NCI-H524 (cell line): Measurements from ENCODE around the gene TMEM231.
"Not testable (repeated sequence)": the region's sequence is repeated elsewhere in the genome, so short reads cannot be mapped to it uniquely, and the experiment has no call there.

ENCODE experiments used
- DNase-seq, 2 experiments: peaks; one replicate each; lab custom pipeline; 2025; lab: John Stamatoyannopoulos, UW

TMEM231 gene

GRCh38 chr16:75566758-75567255 lies 10.8 kb upstream of the TMEM231 start:
- no peak for DNase-seq

GRCh38 chr16:75566040-75566757 lies 10.1 kb upstream of the TMEM231 start, which contains the start of gene GABARAPL2:
TSS of gene GABARAPL2 (plus strand) at chr16:75566379. CDS start at chr16:75566487, 108 bp downstream.
- DNase-seq, result peak; percentile 59 to 85

DNA sequence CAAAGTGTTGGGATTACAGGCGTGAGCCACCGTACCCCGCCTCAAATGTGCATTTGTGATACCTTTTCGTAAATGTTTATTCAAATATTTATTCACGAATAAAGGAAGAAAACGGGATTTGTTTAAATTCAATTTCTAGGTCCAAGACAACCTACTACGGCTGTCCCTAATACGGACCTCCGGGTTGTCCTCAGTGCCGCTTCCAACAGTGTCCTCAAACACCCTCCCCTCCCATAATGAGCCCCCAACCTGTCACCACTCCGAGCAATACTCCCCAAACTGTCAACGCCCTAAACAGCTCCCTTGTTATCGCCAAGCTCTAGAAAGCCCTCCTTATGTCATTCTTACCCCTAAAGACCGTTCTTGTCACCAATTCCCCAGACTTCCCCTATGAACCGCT lies 9.6 kb upstream of the TMEM231 start:
- DNase-seq, result no peak

GRCh38 chr16:75559564-75560372 lies 3.7 kb upstream of the TMEM231 start:
- DNase-seq, result no peak

GRCh38 chr16:75558846-75559401 lies 2.9 kb upstream of the TMEM231 start:
- no peak for DNase-seq

GRCh38 chr16:75556431-75556950 lies 439 bp upstream of the TMEM231 start:
- DNase-seq, result no peak

DNA sequence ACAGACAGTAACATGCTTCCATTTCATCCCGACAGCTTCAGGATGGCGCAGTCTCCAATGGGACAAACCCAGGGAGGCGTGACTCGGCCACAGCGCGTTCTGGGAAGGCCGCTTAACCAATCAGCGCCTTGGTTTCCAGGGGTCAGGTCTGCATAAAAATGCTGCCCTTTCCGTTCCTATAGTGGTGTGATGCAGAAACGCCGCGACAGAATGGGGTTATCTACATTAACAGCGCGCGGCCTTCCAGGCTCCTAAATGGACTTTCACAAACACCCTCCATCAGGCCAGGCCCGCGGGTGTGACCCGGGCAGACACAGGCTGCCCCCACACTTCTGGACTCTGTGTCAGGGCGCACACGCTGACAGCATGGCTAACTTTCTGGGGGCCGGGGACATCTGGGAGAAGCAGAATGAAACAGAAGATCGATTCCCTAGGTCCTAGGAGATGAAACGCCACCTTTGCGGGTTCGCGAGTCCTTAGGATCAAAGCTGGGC lies 792 bp downstream of the TMEM231 start:
- peak; percentile 79 to 93 for DNase-seq

GRCh38 chr16:75552951-75553350 lies 3.1 kb downstream of the TMEM231 start:
- DNase-seq, result no peak

- no peak for DNase-seq
Observed at GRCh38 chr16:75550211-75550662, 5.8 kb downstream of the TMEM231 start.

GRCh38 chr16:75548456-75548855 lies 7.6 kb downstream of the TMEM231 start:
- not testable (repeated sequence) for DNase-seq

GRCh38 chr16:75546293-75546692 lies 9.8 kb downstream of the TMEM231 start:
- no peak for DNase-seq

- DNase-seq, result not testable (repeated sequence)
Observed at GRCh38 chr16:75545879-75546278, 10.2 kb downstream of the TMEM231 start.

DNA sequence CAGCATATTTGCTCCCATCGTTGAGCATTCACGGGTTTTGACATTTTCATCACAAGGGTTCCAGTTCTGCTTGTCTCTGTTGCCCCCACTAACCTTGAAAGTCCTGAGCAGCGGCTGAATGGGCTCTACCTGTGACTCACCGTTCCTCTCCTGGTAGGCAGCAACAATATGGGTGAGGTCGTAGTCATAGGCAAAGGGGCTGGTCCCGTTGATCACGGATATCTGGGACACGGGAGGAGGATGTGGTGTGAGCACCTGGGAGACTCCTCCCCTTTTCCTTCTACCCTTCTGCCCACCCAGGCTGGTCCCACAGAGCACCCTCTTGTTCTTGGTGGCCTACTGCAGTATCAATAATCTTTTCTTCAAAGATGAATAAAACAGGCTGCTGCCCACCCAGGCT lies 13.6 kb downstream of the TMEM231 start:
- DNase-seq, result not testable (repeated sequence)

GRCh38 chr16:75541236-75541635 lies 14.8 kb downstream of the TMEM231 start:
- DNase-seq, result peak in 1 of 2 experiments; percentile 53

DNA sequence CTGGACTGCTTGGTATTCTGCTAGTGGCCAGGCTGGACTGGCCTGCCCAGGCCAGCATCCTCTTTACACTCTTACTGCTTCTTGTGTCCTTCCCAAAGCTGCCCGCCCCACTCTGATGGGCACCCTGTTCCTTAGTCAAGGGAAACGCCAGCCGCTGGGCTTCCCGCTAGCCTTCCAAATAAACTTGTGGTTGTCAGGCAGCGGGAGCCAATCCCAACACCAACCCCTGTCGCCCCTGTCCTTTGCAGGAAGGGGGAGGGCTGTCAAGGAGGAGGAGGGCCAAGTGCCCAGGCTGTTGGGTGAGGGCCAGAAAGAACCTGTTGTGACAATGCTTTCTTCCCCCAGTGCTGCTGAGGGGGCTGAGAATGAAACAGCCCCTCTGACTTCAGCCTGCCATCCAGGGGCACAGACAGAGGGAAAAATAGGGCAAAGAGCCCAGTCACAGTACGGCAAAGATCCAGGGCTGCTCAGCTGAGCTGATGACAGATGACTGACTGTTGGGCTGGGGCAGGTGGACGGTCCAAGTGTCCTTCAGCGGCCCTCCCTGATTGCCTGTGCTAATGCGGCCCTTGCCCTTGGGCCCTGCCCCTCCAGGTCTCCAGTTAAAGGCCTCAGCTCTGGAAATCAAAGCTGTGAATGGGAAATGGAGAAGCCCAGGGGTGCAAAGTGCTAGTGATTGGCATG lies 17.0 kb downstream of the TMEM231 start:
- DNase-seq, result not testable (repeated sequence)

DNA sequence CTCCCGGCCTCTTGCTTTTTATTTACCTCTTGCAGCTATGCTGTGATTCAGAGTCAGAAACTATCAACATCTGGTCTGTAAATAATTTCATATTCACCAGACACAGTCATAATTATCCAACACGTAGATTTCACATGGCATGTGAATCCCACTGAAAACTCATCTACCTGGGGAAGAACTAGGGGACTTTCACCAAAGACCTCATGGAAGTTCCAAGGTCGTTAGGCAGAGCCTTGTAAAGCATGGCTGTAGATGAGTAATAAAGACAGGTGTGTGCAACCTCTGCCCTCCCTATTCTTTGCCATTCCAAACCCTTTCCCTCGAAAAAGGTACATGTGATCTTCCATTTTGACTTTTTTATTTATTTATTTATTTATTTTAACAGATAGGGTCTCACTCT lies 18.3 kb downstream of the TMEM231 start:
- DNase-seq, result no peak

DNA sequence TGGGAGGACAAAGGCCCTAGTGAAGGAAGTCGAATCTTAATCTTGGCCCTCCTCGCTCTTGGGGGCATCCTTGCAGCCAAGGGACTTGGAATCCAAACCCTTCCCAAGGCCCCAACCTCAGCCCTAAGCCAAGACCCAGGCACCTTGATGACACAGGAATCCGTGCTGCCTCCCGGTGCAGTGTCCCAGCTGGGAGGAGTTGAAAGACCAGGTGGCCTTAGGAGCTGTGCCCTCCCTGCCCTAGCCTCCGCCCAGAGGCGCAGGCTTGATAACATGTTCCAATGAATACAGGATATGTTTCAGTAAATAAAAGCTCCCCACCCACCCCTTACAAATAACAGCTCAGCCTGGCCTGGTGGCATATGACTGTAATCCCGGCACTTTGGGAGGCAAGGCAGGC lies 20.2 kb downstream of the TMEM231 start, which contains the start of gene CHST5:
TSS of gene CHST5 (minus strand) at position 208 of the 400 bp plus-strand sequence. CDS start 5,724 bp downstream, outside the sequence.
- no peak for DNase-seq

DNA sequence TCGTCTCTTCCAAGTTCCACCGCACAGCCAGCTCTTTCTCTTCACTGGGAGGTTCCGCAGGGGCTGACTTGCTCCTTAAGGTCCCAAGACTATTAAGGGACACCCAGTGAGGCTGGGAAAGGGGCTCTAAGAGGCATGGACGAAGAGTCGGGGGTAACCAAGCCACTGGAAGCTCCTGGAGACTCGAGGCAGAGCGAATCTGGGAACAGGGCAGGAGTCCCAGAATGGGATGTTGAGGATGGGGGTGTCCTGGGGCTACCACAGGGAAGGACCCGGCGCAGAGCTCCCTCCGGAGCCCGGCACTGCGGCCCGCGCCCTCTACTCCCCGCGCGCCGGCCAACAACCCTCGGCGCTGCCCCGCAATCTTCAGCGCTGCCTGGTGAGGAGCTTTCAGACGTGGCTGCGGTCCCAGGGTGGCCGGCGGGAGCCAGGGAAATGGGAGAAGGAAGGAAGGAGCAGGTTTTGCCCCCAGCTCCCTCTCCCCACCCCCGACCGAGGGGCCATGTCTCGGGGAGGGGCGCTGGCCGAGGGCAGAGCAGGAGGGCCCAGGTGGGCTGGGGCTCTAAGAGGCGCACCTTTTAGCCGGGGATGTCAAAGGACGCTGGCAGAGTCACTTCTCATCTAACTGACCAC lies 20.7 kb downstream of the TMEM231 start:
- no peak for DNase-seq

- no peak for DNase-seq
Observed at GRCh38 chr16:75534560-75535205, 21.4 kb downstream of the TMEM231 start.

DNA sequence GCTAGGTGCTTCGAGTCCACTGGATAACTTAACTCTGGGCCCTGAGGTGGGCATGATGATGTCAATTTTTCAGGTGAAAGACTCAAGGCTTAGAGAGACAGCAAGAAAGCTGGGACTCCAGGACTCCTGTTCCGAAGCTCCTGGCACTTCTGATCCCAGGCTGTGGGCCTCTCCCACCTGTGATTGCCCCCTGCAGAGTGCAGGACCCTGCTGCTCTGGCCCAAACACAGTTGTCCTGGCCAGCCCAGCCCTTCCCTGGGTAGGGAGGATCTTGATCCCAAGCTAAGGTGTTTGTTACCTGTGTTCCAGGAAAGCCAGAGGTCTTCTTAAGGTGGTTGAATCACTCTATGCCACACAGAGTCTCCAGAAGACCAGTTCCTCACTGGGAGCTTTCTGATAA lies 23.3 kb downstream of the TMEM231 start:
- DNase-seq, result no peak
